Measurements from ENCODE around the gene SPATA31E1.
"Not testable (repeated sequence)": the region's sequence is repeated elsewhere in the genome, so short reads cannot be mapped to it uniquely, and the experiment has no call there.

GRCh38 chr9:87902371-87902770 lies 19.7 kb downstream of the SPATA31E1 start:
- TF ChIP-seq TGIF2, KLF10 (CRISPR knock-in tag; IDR thresholded peaks at IDR 0.05): not testable (repeated sequence)

Data from K562 (cell line).